ENCODE results near the gene PSMB2.

PSMB2 gene

GRCh38 chr1:35574655-35575415 lies 66.5 kb downstream of the PSMB2 start:
- Histone ChIP-seq H3K27ac (replicated peaks) (no peak overlapping the region), H3K27me3 (ENCODE audit: insufficient read depth, poor library complexity, severe bottlenecking) (no peaks in the 10 kb centered on the region), H3K4me3 (replicated peaks; ENCODE audit: insufficient read depth, low read length) (no peak overlapping the region)
- DNase-seq (ENCODE audit: low read depth in 1 of 2, low spot score in 1 of 2), result no peak
- TF ChIP-seq CTCF (IDR thresholded peaks at IDR 0.05; ENCODE audit: insufficient read depth, low read length) (no peak), REST (IDR thresholded peaks at IDR 0.05; ENCODE audit: insufficient replicate concordance, low read depth) (no peak), SPI1 (IDR thresholded peaks at IDR 0.05; ENCODE audit: borderline replicate concordance, low read depth) (peak; percentile 17; the same call in 1 of the 2 replicates), POLR2AphosphoS5 (IDR thresholded peaks at IDR 0.05; ENCODE audit: low read depth) (no peak), GABPA (IDR thresholded peaks at IDR 0.05; ENCODE audit: low read depth) (no peak)

GRCh38 chr1:35574125-35574654 lies 67.1 kb downstream of the PSMB2 start:
- Histone ChIP-seq H3K27ac (replicated peaks) (no peak overlapping the region), H3K4me3 (replicated peaks; ENCODE audit: insufficient read depth, low read length) (no peak overlapping the region), H3K27me3 (ENCODE audit: insufficient read depth, poor library complexity, severe bottlenecking) (no peaks in the 10 kb centered on the region)
- TF ChIP-seq SPI1 (IDR thresholded peaks at IDR 0.05; ENCODE audit: borderline replicate concordance, low read depth) (no peak), POLR2AphosphoS5 (IDR thresholded peaks at IDR 0.05; ENCODE audit: low read depth) (no peak)
- no peak for DNase-seq (ENCODE audit: low read depth in 1 of 2, low spot score in 1 of 2)

- Histone ChIP-seq H3K27ac (replicated peaks) (no peak within 1 kb of the TSS), H3K27me3 (ENCODE audit: insufficient read depth, poor library complexity, severe bottlenecking) (no peaks in the 10 kb centered on the region), H3K4me3 (replicated peaks; ENCODE audit: insufficient read depth, low read length) (no peak within 1 kb of the TSS)
- no peak for DNase-seq (ENCODE audit: low read depth in 1 of 2, low spot score in 1 of 2)
- TF ChIP-seq GABPA (IDR thresholded peaks at IDR 0.05; ENCODE audit: low read depth) (no peak), POLR2AphosphoS5 (IDR thresholded peaks at IDR 0.05; ENCODE audit: low read depth) (no peak), CTCF (IDR thresholded peaks at IDR 0.05; ENCODE audit: insufficient read depth, low read length) (no peak), SPI1 (IDR thresholded peaks at IDR 0.05; ENCODE audit: borderline replicate concordance, low read depth) (no peak), REST (IDR thresholded peaks at IDR 0.05; ENCODE audit: insufficient replicate concordance, low read depth) (no peak)
Observed at GRCh38 chr1:35573198-35574124, 67.9 kb downstream of the PSMB2 start, which contains the start of gene TFAP2E. TSS of gene TFAP2E (plus strand) at chr1:35573314. CDS start at chr1:35573578, 264 bp downstream.

- no peaks in the 10 kb centered on the region for H3K27me3 ChIP-seq (ENCODE audit: insufficient read depth, poor library complexity, severe bottlenecking)
- no peak overlapping the region for H3K27ac ChIP-seq (replicated peaks)
- no peak for DNase-seq (ENCODE audit: low read depth in 1 of 2, low spot score in 1 of 2)
- no peak overlapping the region for H3K4me3 ChIP-seq (replicated peaks; ENCODE audit: insufficient read depth, low read length)
- no peak for TF ChIP-seq CTCF (IDR thresholded peaks at IDR 0.05; ENCODE audit: insufficient read depth, low read length)
- TF ChIP-seq GABPA (IDR thresholded peaks at IDR 0.05; ENCODE audit: low read depth), result no peak
- TF ChIP-seq POLR2AphosphoS5 (IDR thresholded peaks at IDR 0.05; ENCODE audit: low read depth), result no peak
- TF ChIP-seq SPI1 (IDR thresholded peaks at IDR 0.05; ENCODE audit: borderline replicate concordance, low read depth), result no peak
- no peak for TF ChIP-seq REST (IDR thresholded peaks at IDR 0.05; ENCODE audit: insufficient replicate concordance, low read depth)
Observed at GRCh38 chr1:35572296-35572695, 69.0 kb downstream of the PSMB2 start.

All from HL-60 (cell line).